Inflammatory macrophage treated with lipopolysaccharide for 4 hours (primary cell): ENCODE results near the gene CPZ.
A peak's percentile ranks its signal among the peaks of the same experiment; 100 is the strongest.
"Not testable (repeated sequence)": the region's sequence is repeated elsewhere in the genome, so short reads cannot be mapped to it uniquely, and the experiment has no call there.

Source experiments
- DNase-seq: peaks from one replicate; pipeline ENCODE4 v3.0.0-alpha.2; 2020

CPZ gene

DNA sequence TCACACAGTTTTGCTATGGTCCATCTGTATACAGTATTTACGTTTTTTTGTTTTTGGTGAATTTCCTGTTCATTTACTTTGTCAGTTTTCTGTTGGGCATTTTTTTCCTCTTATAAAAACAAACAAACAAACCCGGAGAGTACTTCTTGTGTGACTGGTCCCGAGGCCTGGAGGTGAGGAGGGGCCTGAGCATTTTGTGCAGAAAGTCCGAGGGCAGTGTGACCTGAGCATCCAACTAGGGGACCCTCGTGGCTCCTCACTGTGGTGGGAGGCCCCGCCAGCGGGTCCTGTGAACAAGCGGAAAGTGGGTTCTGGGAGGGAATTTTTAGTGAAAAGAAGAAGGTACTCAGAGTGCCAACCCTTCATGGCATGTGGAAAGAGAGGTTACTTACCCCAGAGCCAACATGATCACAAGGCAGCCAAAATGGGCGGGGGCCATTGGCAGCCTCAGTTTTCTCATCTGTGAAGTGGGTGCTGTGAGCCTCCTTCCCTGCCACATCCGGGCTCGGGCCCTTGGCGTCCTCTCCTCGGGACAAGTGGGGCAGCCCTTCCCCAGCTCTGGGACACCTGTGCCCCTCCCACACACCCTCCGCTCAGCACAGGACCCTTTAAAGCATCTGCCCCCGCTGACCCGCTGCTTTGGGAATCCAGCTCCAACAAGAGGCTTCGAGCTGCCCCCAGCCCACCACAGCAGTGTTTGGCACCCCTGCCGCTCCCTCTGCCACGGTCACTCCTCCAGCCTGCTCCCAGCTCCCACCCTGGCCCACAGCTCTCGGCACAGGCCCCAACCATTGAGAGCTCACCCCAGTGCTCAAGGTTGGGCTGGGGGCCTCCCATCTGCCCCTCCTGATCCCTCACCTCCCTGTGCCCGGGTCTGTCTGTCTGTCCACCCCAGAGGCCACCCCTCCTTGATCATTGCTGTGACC is 35.2 kb upstream of the CPZ start:
- no peak for DNase-seq

DNA sequence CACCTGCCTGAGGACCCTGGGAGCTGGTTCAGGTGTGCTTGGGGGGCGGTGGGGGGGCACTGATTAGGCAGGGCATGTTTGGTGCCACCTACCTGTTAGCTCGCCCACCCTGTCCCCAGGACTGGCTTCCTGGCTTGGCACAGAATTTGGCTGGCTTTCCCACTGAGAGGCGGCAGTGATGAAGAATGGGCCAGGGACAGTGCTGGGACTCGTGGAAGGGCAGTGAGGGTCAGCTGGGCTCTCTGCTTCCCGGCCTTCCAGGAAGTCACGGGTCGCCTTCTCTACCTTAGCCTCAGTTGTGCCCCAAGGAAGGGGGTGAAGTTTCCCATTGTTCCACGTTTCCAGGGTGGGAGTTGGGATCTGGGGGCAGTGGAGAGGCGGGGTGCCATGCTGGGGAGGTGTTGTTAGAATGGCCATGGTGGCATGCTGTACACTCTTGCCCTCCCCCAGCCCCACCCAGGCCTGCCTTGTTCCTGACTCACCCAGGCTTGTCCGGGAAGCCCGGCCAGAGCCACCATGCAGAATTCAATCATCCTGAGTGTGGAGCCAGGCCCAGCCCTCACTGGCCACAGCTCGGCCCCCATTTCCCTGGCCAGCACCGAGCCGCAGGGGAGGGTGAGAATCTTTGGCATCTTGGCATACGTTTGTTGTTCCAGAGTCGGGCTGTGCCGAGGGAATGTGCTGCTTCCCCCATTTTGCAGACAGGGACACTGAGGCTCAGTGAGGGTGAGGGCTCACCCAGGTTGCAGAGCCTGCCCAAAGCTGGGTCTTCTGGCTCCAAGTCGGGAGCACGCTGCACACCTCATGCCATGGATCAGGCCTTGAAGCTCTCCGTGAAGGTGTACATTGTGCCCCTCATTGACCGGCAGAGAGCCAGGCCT is 34.2 kb upstream of the CPZ start:
- DNase-seq: no peak

DNA sequence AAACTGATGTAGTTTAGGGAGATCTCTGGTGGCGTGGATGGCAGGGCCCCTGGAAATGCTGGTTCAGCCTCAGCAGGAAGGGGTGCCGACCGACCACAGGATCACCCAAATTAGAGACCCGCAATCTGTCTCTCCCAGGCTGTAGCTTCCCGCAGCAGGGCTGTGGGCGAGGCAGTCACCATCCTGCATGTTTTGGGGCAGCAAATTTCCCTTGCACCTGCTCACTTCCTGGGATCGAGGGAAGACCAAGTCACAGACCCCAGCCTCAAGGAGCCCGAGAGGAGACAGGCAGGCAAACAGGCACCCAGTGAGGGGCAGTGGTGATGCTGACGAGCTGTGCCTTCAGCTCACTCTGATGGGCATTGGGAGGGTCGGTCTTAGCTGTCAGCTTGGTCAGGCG is 33.6 kb upstream of the CPZ start:
- no peak for DNase-seq

DNA sequence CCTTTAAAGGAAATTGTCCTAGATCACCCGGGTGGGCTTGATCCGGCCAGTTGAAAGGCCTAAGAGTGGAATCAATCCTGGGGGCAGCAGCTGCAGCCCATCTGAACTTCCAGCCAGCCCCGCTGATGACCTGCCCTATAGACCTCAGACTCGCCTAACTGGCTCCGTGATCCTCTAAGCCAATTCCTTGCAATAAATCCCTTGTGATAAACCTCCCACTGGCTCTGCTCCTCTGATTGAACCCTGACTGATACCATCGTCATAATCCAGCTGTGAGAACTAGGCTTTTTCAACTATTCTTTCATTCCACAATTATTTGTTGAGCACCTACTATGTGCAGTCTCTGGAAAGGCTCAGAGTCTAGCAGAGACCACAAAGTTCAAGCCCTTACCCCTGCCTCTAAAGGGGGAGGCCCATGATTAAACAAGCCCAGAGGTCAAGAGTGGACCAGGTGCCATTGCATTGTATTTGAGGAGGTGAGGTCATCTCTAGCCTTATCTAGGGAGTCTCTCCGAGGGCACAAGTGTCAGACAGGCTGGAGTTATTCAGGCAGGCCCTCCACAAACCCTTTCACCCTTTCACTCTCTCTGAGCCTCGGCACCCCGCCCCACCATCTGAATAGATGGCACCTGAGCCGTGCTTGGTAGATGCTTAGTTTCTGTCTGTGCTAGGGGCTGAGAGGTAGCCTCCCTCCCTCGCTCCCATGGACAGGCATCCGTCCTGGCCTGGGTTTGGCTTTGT is 32.9 kb upstream of the CPZ start:
- no peak for DNase-seq

DNA sequence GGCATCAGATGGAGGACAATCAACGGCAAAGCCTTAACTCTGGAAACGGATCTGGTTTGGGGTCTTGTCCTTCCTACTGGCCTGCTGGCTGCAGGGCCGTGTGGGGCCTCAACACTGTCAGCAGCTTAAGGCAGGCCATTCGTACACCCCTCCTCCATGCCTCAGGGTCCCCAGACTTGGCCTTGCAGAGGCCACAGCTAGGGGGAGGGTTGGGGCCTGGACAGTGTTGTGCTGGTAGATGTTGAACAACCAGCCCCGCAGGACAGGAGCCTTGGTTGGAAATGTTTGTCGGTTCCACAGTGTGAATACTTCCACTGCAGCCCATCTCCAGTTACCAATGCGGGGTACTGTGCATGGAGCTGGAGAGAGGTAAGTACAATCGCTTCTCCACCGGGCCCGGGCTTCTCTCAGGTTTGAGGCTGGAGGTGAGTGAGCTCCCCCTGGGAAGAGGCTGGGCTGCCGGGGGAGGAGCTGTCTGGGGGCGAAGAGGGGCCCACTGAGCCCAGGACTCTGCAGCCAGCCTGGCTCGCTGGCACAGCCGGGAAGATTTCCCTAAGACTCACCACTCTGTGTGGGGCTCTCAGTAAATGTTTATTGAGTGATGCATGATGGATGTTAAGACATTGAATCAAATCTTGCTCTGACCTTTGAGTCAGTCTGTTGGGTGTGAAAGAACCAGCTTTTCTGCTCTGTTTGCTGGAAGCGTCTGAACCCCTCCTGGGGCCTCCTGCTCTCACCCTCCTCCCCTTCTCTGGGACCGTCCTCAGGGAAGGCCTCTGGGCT is 32.1 kb upstream of the CPZ start:
- no peak for DNase-seq

DNA sequence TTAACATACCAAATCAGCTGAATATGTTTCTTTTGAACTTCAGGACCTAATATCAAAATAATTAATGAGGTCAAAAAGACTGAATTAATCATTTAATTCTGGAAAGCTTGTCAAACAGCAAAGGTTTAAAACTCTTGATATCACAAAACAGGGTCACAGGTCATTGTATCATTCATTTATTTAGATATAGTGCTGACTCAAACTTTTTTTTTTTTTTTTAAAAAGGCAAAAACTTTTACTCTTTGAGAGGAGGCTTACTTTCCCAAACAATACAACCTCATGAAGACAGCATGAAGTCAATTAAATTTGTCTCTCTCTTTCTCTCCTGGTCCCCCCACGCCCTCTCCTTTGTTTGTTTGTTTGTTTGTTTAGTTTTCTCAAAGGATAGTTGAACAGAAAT is 28.0 kb upstream of the CPZ start:
- no peak for DNase-seq

DNA sequence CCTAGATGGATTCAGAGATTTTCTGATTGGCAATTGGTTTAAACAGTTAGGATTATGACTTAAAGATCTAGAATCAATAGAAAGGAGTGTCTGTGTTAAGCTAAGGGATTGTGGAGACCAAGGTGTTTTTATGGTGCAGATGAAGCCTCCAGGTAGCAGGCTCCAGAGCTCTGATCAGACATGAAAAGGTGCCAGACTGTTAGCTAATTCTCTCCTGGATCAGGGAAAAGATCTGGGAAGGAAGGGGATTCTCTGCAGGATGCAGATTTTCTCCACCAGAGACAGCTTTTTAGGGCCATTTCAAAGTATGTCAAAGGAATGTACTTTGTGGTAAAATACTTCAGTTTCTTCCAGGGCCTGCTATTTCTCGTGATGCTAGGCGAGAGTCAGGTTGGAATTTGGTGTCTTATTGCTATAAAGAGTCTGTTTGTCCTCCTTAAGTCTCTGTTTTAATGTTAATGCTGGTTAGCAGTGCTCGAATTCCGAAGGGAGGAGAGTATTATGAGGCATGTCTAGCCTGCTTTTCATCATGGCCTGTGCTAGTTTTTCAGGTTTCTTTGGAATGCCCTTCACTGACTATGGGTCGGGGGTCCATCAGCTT is 24.4 kb upstream of the CPZ start:
- no peak for DNase-seq

DNA sequence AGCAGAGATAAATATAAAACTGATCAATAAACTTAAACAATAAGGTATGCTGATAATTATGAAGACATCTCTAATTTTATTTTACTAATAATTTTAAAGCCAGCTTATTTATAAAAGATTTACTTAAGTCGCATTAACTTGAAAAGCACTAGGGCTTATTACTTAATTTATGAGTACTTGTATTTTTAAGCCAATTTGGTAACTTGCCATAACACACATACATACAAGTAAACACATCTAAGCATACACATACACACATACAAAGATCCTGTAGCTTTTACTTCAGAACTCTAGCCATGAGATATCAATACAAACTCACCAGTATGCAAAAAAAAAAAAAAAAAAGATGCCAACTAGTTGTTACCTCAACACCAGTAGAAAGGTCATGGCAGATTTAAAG is 22.4 kb upstream of the CPZ start:
- DNase-seq: no peak

DNA sequence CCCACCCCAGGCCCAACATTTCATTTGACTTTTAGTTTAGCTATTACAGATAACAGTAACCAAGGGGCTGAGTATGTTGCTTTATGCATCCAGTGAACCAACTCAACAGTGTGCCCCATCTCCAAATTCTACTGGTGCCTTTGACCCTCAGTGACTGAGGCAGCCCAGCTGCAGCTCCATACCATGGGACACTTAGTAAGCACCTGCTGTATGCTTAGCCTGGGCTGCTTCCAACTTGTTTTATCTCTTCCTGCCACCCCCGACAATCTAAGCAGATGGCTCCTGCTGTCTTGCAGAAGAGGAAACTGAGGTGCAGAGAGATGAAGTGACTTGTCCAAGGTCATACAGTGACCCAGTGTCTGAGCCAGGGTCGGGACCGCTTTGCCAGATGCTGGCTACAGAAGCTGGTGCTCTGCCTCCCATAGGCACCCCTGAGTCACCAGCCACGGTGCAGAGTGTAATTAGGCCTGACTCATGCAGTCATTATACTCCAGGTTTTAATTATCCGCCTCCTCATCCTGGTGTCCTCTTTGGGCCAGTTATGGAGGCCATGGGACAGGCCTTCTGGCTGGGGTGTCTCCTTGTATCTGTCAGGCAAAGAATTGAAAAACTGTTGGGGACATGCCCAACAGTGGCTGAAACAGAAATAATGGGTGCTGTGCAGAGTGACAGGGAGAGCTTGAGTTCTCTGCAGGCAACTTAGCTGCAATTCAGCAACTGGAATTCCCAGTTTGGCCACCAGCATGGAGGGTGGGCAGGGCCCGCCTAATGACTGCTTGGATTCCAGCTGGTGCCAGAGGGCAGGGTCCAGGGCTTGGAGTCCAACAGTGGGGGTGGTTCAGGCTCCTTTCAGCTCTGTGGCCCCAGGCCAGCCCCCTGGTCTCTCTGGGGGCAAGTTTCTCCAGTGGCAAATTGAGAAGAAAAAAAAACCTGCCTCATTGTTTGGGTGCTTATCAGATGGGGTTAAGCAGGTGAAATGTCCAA is 20.6 kb upstream of the CPZ start:
- no peak for DNase-seq

DNA sequence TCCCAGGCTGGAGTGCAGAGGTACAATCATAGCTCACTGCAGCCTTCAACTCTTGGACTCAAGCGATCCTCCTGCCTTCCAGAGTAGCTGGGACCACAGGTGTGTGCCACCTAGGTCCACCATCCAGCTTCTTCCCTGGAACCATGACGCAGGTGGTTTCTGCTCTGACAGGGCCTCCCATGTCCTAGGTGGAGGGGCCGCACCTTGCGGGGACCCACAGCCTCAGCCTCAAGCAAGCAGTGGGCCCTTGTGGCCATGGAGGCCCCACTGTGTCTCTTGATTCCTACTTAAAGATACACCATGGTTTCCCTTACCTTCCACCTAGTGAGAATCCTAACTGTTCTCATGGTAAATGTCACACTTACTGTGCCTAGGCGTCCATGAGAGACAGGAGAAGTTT is 19.3 kb upstream of the CPZ start:
- DNase-seq: no peak

DNA sequence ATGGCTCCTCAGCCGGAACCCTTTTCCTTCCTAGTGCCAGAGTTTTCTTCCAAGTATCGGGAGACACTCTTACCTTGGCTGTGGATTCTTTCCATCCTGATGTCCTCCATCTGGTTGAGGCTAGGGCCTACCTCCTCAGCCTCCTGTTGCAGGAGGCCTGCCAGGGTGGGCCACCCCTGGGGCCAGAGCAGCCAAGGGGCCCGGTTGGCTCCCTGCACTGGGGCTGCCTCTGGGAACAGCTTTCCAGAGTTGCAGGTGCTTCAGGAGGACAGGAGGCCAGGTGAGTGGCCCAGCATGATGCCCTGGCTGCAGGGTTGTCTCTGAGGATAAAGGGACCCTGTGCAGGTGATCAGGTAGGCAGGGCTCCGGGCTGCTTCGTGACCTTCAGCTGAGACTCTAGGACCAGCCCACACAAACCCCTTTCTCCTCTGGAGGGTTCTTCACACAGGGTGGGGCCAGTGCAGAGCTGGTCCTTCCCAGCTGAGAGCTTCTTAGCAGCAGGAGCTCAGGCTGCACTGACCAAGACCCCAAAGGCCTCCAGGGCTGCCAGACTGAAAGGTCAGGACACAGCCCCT is 17.7 kb upstream of the CPZ start:
- DNase-seq: no peak

DNA sequence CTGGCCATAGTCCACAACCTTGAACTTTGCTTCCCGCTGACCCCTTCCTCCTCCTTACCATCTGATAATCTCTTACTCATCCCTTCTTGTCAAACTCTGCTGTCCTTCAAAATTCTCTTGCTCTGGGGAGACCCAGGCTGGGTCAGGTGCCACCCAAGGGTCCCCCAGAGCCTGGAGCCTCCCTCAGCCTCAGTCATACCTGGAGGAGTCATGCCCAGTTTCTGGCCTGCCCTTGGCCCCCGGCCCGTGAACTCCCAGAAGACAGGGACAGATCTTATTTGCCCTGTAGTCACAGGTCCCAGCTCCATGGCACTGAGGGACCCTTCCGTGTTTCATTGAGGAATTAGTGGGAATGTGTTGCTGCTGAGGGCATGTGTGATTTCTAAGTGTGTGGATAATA is 17.1 kb upstream of the CPZ start:
- no peak for DNase-seq

DNA sequence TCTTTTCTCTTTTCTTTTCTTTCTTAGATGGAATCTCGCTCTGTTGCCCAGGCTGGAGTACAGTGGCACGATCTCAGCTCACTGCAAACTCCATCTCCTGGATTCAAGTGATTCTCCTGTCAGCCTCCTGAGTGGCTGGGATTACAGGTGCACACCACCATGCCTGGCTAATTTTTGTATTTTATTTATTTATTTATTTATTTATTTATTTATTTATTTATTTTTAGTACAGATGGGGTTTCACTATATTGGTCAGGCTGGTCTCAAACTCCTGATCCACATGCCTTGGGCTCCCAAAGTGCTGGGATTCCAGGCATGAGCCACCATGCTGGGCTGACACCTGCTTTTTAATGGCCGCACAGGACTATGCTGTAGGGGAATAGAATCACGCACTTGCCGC is 16.0 kb upstream of the CPZ start:
- not testable (repeated sequence) for DNase-seq

DNA sequence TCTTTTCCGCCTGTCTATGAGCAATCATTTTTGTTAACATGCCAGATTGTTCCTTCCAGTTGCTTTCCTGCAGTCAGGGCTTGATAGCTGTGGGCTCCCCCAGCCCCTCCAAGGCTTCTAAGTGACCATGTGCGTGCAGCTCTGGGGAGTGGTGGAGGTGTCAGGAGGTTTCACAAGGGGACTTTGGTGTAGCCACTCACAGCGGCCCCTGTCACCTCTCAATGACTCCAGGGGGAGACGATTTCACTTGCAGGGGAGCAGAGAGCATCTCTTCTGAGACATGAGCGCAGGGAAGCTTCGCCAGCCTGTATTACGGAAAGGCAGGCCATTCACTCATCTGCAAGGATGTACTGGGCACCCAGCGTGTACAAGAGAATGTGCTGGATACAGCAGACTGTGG is 15.5 kb upstream of the CPZ start:
- DNase-seq: no peak

DNA sequence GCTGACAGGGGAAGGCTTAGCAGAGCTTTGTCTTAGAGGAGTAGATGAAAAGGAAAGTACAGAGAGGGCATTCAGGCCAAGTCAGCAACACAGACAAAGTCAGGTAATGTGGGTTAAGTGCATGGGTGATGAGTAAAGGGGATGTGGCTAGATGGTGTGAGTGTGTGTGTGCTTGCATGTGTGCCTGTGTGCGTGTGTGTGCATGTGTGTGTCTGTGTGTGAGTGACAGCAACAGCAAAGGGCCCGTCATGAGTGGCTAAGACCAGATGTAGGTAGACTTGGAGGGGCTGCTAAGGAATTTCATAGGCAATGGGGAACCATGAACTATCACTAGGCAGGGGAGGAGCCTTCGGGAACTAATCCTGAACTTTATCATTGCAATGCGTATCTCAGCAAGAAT is 14.6 kb upstream of the CPZ start:
- DNase-seq: no peak

DNA sequence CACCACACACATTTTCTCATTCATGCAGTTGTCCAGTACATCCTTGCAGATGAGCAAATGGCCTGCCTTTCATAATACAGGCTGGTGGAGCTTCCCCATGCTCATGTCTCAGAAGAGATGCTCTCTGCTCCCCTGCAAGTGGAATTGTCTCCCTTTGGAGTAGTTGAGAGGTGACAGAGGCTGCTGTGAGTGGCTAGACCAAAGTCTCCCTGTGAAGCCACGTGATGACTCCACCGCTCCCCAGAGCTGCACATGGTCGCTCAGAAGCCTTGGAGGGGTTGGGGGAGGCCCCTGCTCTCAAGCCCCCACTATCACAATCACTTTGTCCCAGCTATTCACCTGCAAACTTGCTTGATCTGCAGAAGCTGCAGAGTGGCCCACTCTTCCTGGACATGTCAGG is 13.8 kb upstream of the CPZ start:
- DNase-seq: no peak

DNA sequence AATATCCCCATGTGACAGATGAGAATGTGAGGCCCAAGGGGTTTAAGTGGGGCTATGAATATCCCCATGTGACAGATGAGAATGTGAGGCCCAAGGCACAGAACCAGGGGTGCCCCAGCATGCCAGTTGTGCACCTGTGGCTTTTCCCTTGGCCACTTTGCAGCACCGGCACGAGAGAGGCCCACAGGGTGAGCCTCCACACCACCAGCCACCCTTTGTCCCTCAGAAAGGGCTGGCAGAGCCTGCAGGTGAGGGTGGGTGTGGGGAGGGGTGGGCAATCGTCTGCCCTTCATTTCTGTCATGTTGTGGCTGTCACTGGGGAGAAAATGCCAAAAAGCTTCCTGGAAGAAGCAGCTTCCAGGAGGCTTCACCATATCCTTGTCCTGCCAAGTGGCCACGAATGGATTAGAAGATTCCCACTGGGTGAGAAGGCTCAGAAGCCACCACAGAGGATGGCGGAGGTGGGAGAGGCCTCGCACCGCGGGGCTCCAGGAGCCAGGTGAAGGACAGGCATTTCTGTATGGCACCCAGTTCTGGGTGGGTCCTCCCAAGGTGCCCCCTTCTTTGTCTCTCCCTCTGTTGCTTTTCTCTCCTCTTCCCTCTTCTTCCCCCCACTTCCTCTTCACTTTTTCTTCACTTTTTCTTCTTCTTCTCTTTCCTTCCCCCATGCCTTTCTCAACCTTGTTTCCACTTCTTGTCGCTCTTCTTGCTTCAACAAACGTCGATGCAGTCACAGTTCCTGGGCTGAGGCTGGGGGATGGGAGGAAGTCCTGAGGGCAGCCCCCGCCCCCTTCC is 12.8 kb upstream of the CPZ start:
- no peak for DNase-seq

DNA sequence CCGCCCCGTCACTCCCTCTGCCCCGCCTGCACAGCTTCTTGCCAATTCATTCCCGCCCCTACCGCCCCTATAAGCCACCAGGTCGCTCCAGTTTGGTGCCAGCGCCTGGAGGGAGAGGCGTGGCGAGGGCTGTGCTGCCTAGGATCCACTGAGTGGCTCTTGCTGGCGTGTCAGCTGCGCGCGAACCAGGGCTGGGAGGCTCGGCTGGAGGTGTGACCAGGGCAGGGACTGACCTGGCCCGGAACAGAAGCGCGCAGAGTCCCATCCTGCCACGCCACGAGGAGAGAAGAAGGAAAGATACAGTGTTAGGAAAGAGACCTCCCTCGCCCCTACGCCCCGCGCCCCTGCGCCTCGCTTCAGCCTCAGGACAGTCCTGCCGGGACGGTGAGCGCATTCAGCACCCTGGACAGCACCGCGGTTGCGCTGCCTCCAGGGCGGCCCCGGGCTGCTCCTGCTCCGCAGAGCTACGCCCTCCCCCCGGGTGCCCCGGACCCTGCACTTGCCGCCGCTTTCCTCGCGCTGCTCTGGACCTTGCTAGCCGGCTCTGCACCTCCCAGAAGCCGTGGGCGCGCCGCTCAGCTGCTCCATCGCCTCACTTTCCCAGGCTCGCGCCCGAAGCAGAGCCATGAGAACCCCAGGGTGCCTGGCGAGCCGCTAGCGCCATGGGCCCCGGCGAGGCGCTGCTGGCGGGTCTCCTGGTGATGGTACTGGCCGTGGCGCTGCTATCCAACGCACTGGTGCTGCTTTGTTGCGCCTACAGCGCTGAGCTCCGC is 12.1 kb upstream of the CPZ start, which contains the start of gene GPR78:
GPR78 (plus strand) TSS at position 72 of the 773 bp plus-strand sequence; CDS start at position 663, 591 bp downstream.
- DNase-seq: peak; percentile 4
